Central memory CD8-positive, alpha-beta T cell (primary cell): ENCODE results near the gene LSM14A.
"Not testable (repeated sequence)": the region's sequence is repeated elsewhere in the genome, so short reads cannot be mapped to it uniquely, and the experiment has no call there.

Source experiments
- ATAC-seq: fragments of 150-1000 bp; cut with Tn5 transposase; replicated peaks from 2 replicates; pipeline ENCODE4 v1.10.0; 2022; ENCODE audit warnings: mild to moderate bottlenecking, moderate FRiP score, moderate number of reproducible peaks; ENCODE audit not compliant: poor library complexity, severe bottlenecking; ENCODE audit errors: extremely low read depth
- DNase-seq, 2 donors: peaks; one replicate each; pipeline ENCODE4 v3.0.0; 2021; ENCODE audit warnings: low spot score in 2 of 2
- H3K27ac Mint-ChIP-seq: one replicate; pipeline ENCODE4 v1.8.0; 2022; ENCODE audit warnings: low read depth, mild to moderate bottlenecking, moderate library complexity, mixed read lengths
- H3K27me3 Mint-ChIP-seq: one replicate; pipeline ENCODE4 v1.8.0; 2022; ENCODE audit warnings: mixed read lengths
- H3K36me3 Mint-ChIP-seq: one replicate; pipeline ENCODE4 v1.8.0; 2022; ENCODE audit warnings: mild to moderate bottlenecking, moderate library complexity, mixed read lengths; ENCODE audit not compliant: insufficient read depth
- H3K4me1 Mint-ChIP-seq: one replicate; pipeline ENCODE4 v1.8.0; 2022; ENCODE audit warnings: mixed read lengths
- H3K4me3 Mint-ChIP-seq: one replicate; pipeline ENCODE4 v1.8.0; 2022; ENCODE audit warnings: mild to moderate bottlenecking, moderate library complexity, mixed read lengths
- H3K9me3 Mint-ChIP-seq: one replicate; pipeline ENCODE4 v1.8.0; 2022; ENCODE audit warnings: mixed read lengths

LSM14A gene

DNA sequence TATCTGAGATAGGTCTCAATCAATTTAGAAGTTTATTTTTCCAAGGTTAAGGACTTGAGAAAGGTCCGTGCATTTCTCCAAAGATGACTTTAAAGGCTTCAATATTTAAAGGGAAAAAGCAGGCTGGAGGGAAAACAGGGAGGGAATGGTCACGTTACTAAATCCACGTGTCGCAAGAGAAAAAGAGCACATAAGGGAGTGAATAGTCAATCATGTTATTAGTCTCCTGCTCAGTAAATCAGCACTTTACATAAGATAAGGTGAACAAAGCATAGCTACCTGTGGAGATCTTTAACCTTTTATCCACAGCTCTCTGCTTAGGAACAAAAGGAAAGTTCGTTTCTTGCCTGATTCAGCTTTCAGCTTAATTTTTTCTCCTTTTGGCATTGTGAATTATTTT lies 31.3 kb upstream of the LSM14A start:
- Mint-ChIP-seq H3K36me3 (no peaks in the 10 kb centered on the region), H3K4me1 (no peaks in the 10 kb centered on the region), H3K27me3 (no peaks in the 10 kb centered on the region), H3K9me3 (no peaks in the 10 kb centered on the region), H3K4me3 (no peak overlapping the region), H3K27ac (no peak overlapping the region)
- ATAC-seq (no peak), DNase-seq (no peak)

GRCh38 chr19:34142440-34142839 lies 29.9 kb upstream of the LSM14A start:
- no peaks in the 10 kb centered on the region for H3K9me3 Mint-ChIP-seq
- H3K27ac Mint-ChIP-seq, result no peak overlapping the region
- no peaks in the 10 kb centered on the region for H3K4me1 Mint-ChIP-seq
- no peak overlapping the region for H3K4me3 Mint-ChIP-seq
- H3K36me3 Mint-ChIP-seq, result no peaks in the 10 kb centered on the region
- H3K27me3 Mint-ChIP-seq, result no peaks in the 10 kb centered on the region
- DNase-seq, result no peak
- no peak for ATAC-seq

DNA sequence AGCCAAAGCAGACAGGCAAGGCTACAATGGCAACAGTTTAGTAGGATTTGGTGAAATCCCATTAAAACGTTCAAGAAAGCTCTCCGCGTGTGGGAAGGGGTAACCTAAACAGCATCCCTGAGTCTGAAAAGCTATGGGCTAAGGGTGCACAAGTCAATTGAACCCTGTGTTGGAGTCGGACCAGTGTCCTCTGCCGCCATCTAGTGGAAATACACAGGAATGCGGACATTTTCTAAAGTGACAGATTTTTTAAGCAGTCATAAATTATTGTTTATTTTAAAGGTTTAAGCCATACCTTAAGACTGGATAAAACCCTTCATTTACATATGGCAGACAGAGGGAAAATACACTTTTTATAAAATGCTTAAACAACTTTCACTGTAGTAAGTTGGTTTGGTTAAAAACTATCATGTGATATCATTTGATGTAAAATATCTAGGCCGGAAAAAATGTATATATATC lies 26.5 kb upstream of the LSM14A start:
- no peak overlapping the region for H3K27ac Mint-ChIP-seq
- H3K4me1 Mint-ChIP-seq, result no peaks in the 10 kb centered on the region
- DNase-seq (peak; percentile 32 to 34), ATAC-seq (no peak)
- no peaks in the 10 kb centered on the region for H3K9me3 Mint-ChIP-seq
- no peak overlapping the region for H3K4me3 Mint-ChIP-seq
- no peaks in the 10 kb centered on the region for H3K27me3 Mint-ChIP-seq
- no peaks in the 10 kb centered on the region for H3K36me3 Mint-ChIP-seq

GRCh38 chr19:34148658-34149185 lies 23.6 kb upstream of the LSM14A start:
- Mint-ChIP-seq H3K4me1 (no peaks in the 10 kb centered on the region), H3K27me3 (no peaks in the 10 kb centered on the region), H3K9me3 (no peaks in the 10 kb centered on the region), H3K36me3 (no peaks in the 10 kb centered on the region), H3K27ac (no peak overlapping the region), H3K4me3 (no peak overlapping the region)
- DNase-seq (no peak), ATAC-seq (no peak)

DNA sequence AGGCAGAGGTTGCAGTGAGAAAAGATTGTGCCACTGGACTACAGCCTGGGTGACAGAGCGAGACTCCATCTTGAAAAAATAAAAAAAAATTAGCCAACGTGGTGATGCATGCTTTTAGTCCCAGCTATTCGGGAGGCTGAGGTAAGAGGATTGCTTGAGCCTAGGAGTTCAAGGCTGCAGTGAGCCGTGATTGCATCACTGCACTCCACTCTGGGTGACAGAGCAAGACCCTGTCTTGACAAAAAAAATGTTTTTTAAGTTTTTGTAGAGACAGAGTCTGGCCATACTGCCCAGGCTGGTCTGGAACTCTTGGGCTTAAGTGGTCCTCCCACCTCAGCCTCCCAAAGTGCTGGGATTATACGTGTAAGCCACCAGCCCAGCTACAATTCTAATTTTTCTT lies 22.4 kb upstream of the LSM14A start:
- Mint-ChIP-seq H3K27ac (no peak overlapping the region), H3K27me3 (no peaks in the 10 kb centered on the region), H3K4me3 (no peak overlapping the region), H3K36me3 (no peaks in the 10 kb centered on the region), H3K9me3 (no peaks in the 10 kb centered on the region), H3K4me1 (no peaks in the 10 kb centered on the region)
- ATAC-seq (no peak), DNase-seq (no peak)

DNA sequence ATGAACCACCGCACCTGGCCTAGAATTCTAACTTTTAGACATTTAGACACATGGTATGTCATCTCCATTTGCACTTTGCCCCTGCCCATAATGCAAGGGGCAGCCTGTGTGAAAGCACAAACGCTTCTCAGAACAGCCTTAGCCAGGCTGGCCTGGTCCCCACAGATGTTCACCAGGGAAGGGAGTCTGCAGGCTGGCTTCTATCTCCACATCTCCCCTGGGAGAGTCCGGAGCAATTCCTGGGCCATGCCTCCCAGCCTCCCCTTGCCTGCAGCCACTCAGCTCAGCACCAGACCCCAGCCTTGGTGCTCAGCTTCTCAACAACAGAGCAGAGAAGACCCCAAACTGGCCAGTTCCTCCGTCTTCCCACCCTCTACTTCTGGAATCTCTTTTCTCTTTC lies 21.7 kb upstream of the LSM14A start:
- Mint-ChIP-seq H3K27me3 (no peaks in the 10 kb centered on the region), H3K9me3 (no peaks in the 10 kb centered on the region), H3K4me3 (no peak overlapping the region), H3K27ac (no peak overlapping the region), H3K4me1 (no peaks in the 10 kb centered on the region), H3K36me3 (no peaks in the 10 kb centered on the region)
- DNase-seq, result no peak
- ATAC-seq, result no peak

- Mint-ChIP-seq H3K36me3 (no peaks in the 10 kb centered on the region), H3K4me3 (no peak overlapping the region), H3K4me1 (no peaks in the 10 kb centered on the region), H3K27me3 (no peaks in the 10 kb centered on the region), H3K27ac (no peak overlapping the region), H3K9me3 (no peaks in the 10 kb centered on the region)
- no peak for ATAC-seq
- no peak for DNase-seq
Observed at GRCh38 chr19:34151439-34151838, 20.9 kb upstream of the LSM14A start.

DNA sequence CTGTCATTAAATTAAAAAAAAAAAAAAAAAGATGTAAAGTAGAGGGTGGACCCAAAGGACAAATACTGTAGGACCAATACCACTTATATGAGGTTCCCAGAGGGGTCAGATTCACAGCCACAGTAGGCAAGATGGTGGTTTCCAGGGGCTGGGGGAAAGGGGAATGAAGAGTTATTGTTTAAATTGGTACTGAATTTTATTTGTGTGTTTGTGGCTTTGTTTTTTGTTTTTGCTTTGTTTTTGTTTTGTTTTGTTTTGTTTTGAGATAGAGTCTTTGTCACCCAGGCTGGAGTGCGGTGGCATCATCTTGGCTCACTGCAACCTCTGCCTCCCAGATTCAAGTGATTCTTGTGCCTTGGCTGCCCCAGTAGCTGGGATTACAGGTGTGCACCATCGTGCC lies 17.9 kb upstream of the LSM14A start:
- Mint-ChIP-seq H3K27me3 (no peaks in the 10 kb centered on the region), H3K4me3 (no peak overlapping the region), H3K9me3 (no peaks in the 10 kb centered on the region), H3K4me1 (no peaks in the 10 kb centered on the region), H3K36me3 (no peaks in the 10 kb centered on the region), H3K27ac (no peak overlapping the region)
- no peak for DNase-seq
- no peak for ATAC-seq

GRCh38 chr19:34155686-34156085 lies 16.6 kb upstream of the LSM14A start:
- DNase-seq (no peak), ATAC-seq (no peak)
- no peak overlapping the region for H3K27ac Mint-ChIP-seq
- no peak overlapping the region for H3K4me3 Mint-ChIP-seq
- H3K4me1 Mint-ChIP-seq, result no peaks in the 10 kb centered on the region
- no peaks in the 10 kb centered on the region for H3K27me3 Mint-ChIP-seq
- H3K9me3 Mint-ChIP-seq, result no peaks in the 10 kb centered on the region
- H3K36me3 Mint-ChIP-seq, result no peaks in the 10 kb centered on the region

DNA sequence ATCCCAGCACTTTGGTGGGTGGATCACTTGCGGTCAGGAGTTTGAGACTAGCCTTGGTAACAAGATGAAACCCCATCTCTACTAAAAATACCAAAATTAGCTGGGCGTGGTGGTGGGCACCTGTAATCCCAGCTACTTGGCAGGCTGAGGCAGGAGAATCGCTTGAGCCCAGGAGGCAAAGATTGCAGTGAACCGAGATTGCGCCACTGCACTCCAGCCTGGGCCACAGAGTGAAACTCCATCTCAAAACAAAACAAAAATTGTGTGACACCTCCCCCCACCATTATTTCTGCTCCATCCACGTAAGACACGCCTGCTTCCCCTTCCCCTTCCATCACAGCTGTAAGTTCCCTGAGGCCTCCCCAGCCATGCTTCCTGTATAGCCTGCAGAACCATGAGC lies 13.3 kb upstream of the LSM14A start:
- not testable (repeated sequence) for DNase-seq, H3K4me1 Mint-ChIP-seq, H3K27me3 Mint-ChIP-seq, H3K4me3 Mint-ChIP-seq, H3K36me3 Mint-ChIP-seq, ATAC-seq, H3K9me3 Mint-ChIP-seq
- H3K27ac Mint-ChIP-seq, result peak overlapping the region; percentile 29

GRCh38 chr19:34159541-34159940 lies 12.8 kb upstream of the LSM14A start:
- H3K27me3 Mint-ChIP-seq, result not testable (repeated sequence)
- peak overlapping the region; percentile 29 for H3K27ac Mint-ChIP-seq

GRCh38 chr19:34161902-34162301 lies 10.4 kb upstream of the LSM14A start:
- H3K4me1 Mint-ChIP-seq, H3K27me3 Mint-ChIP-seq, DNase-seq, H3K36me3 Mint-ChIP-seq, H3K27ac Mint-ChIP-seq, ATAC-seq, H3K9me3 Mint-ChIP-seq, H3K4me3 Mint-ChIP-seq: not testable (repeated sequence)

More at GRCh38 chr19:34159541-34159940, 12.8 kb upstream of the LSM14A start:
- not testable (repeated sequence) for H3K9me3 Mint-ChIP-seq, H3K4me3 Mint-ChIP-seq, DNase-seq, ATAC-seq, H3K36me3 Mint-ChIP-seq, H3K4me1 Mint-ChIP-seq

GRCh38 chr19:34165295-34165738 lies 7.0 kb upstream of the LSM14A start:
- ATAC-seq, result no peak
- Mint-ChIP-seq H3K27ac (no peak overlapping the region), H3K9me3 (no peaks in the 10 kb centered on the region), H3K36me3 (no peaks in the 10 kb centered on the region), H3K4me3 (no peak overlapping the region), H3K27me3 (no peaks in the 10 kb centered on the region), H3K4me1 (no peaks in the 10 kb centered on the region)
- no peak for DNase-seq
